GM21723 (cell line): ENCODE results near the gene NOL11.
"Not testable (repeated sequence)": the region's sequence is repeated elsewhere in the genome, so short reads cannot be mapped to it uniquely, and the experiment has no call there.

ENCODE experiments used
- ATAC-seq: cut with Tn5 transposase; IDR thresholded peaks from one replicate; pipeline ENCODE4 v1.9.1; 2021; ENCODE audit warnings: mild to moderate bottlenecking, moderate library complexity; ENCODE audit not compliant: unreplicated experiment

NOL11 gene

GRCh38 chr17:67707442-67707841, 10.3 kb upstream of the NOL11 start:
- ATAC-seq = no peak

DNA sequence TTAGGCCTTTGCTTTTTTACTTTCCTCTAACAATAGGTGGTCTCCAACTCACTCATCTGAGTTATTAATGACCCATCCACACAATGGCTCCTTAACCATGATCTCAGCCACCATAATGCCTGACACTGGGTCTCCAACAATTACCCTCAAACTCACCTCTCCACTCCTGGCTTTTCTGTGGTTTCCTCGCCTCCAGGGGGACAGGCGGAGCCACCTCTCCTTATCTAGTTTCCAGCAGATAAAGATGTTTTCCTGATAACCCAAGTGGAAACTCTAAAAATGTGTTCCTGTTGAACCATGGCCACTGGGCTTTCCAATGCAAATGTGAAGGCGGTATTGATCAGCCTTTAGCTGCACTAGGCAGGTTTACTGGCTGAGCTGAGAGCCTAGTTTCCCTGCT, 9.4 kb upstream of the NOL11 start:
- ATAC-seq = no peak

GRCh38 chr17:67711916-67712315, 5.8 kb upstream of the NOL11 start:
- no peak for ATAC-seq

DNA sequence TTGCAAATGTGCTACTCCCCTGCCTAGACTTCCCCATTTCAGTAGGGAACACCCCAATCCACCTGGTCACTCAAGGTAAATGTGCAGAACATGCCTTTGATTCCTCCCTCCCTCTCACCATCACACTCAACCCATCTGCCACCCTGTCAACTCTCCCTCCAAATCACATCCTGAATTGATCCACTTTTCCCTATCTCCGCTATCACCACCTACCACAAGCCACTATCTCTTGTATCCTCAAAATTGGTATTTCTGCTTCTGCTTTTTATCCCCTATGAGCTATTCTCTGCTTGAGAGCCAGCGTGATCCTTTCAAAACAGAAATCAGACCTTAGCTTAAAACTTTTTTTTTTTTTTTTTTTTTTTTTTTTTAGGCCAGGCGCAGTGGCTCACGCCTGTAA, 5.4 kb upstream of the NOL11 start:
- ATAC-seq = no peak

DNA sequence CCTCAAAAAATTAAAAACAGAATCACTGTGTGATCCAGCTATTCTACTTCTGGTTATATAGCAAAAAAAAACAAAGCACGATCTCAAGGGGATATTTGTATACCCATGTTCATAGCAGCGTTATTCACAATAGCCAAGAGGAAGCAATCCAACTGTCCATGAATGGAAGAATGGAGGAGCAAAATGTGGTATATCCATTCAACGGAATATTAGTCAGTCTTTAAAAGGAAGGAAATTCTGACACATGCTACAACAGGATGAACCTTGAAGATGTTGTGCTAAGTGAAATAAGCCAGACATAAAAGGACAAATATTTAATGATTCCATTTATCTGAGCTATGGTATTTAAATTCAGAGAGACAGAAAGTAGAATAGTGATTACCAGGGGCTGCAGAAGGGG, 4.6 kb upstream of the NOL11 start:
- no peak for ATAC-seq

- no peak for ATAC-seq
Measured at GRCh38 chr17:67716405-67716798, 1.3 kb upstream of the NOL11 start.

DNA sequence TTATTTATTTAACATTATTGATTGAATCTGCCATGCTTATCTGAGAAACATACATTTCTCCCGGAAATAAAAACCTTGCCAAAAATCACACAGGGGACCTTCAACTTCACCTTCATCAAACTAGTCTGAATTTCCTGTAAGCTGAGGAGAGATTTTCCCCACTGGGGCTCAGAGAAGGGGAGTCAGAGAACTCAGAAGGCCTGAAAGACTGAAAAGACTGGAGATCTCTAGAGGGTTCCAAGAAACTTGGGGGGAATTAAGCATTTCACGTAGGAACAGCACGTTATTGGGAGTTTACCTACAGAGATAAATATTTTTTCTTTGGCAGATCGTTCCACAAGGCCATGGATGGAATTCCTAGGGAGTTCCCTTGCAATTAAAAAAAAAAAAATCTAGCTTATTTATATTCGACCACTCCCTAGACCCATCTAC, 528 bp upstream of the NOL11 start:
- ATAC-seq = peak; percentile 8

DNA sequence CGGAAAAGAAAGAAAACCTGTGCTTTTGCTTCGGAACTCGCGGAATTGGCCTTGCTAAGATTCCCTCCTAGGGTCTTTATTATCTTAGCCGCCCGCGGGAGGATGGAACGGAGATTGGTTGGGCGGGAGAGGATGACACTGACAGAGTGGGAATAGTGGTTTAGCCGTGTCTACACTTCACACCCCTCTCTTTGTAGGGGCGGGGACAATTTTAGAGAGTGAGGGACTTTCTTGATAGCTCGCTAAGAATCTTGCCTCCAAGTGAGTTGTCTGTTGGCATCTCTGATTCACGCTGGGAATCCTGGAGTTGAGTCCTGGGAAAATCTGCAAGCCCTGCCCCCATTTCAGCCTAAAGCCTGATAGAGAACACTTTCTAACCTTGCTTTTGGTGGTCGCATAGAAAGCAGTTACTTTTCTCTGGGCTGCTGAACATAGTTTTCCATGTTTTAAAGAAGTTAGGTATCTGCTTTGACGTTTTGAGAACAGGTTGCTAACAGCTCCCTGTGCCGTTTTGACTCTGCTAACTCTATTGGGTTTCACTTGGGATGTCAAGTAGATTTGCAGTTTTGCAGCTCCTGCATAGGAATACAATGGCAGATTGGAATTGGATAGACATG, 697 bp downstream of the NOL11 start:
- peak; percentile 15 for ATAC-seq

GRCh38 chr17:67725373-67725791, 7.6 kb downstream of the NOL11 start:
- ATAC-seq = no peak

DNA sequence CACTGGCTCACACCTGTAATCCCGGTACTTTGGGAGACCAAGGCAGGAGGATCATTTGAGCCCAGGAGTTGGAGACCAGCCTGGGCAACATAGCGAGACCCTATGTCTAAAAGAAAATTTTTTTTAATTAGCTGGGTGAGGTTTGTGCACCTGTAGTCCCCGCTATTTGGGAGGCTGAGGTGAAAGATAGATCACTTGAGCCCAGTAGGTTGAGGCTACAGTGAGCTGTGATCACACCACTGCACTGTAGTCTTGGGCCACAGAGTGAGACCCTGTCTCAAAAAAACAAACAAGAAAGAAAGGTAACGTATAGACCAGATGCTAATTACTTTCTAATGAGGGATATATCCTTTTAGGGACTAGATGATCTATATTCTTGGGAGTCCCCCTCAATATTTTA, 8.1 kb downstream of the NOL11 start:
- no peak for ATAC-seq

GRCh38 chr17:67727152-67728039, 9.7 kb downstream of the NOL11 start:
- ATAC-seq = not testable (repeated sequence)

DNA sequence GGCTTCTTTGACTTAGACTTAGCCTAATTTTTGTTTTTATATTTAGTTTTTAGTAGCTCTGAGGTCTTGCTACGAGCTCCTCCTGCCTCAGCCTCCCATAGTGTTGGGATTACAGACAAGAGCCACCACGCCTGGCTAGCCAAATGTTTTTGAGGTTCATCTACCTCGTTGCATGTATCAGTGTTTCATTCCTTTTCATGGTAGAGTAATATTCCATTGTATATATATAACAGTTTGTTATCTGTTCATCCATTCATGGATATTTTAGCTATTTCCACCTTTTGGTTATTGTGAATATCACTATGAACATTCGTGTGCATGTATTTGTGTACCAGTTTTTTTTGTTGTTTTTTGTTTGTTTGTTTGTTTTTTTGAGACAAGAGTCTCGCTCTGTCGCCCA, 12.2 kb downstream of the NOL11 start:
- no peak for ATAC-seq

DNA sequence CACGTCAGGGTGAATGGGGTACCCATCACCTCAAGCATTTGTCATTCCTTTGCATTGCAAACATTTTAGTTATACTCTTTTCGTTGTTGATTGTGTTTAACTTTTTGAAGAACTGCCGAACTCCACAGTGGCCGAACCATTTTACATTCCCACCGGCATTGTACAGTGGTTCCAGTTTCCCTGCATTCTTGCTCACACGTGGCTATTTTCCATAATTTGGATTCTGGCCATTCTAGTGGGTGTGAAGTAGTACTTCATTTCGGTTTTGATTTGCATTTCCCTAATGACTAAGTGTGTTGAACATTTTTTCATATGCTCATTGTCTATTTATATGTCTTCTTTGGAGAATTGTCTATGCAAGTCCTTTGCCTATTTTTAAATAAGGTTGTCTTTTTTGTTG, 13.0 kb downstream of the NOL11 start:
- no peak for ATAC-seq

GRCh38 chr17:67733449-67733848, 15.7 kb downstream of the NOL11 start:
- no peak for ATAC-seq

GRCh38 chr17:67737145-67737544, 19.4 kb downstream of the NOL11 start:
- ATAC-seq = no peak

DNA sequence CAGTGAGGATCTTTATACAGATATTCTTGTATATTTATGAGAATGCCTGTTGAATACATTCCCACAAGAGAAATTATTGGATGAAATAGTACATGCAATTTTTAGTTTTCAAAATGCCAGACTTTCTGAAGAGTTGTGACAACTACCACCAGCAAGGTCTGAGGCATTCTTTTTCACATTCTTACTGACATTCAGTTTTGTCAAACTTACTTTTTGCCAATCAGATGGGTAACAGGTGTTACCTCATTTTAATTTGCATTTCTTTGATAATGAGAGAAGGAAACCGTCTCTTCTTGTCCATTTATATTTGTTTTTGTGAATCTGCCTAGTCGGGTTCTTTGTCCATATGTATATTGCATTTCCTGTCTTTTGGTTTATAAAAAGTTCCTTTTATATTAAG, 24.3 kb downstream of the NOL11 start:
- ATAC-seq = no peak

DNA sequence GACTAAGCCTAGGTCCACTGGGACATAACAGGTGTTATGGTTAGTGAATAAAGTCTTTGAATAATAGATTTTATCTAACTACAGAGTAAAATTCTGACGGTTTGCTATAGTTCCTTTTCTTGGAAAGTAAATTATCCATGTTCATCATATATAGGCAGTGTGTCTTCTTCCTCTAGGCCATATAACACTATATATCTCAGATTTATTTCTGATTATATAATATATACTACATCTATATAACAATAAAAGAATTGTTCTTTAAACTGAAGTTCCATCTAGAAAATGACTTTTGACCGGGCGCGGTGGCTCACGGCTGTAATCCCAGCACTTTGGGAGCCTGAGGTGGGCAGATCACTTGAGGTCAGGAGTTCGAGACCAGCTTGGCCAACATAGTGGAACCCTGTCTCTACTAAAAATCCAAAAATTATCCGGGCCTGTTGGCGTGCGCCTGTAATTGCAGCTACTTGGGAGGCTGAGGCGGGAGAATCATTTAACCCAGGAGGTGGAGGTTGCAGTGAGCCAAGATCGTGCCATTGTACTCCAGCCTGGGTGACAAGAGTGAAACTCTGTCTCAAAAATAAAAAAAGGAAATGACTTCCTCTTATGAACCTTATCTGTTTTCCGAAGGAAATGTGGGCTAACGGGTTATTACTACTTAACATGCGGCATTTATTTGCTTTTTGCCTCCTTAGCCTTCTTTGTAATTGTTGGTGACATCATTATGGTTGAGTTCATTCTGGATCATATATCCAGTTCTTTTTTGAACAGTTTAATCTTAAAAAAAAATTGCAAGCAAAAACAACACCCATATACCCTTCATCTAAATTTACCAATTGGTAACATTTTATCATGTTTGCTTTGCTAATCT, 29.2 kb downstream of the NOL11 start:
- no peak for ATAC-seq

DNA sequence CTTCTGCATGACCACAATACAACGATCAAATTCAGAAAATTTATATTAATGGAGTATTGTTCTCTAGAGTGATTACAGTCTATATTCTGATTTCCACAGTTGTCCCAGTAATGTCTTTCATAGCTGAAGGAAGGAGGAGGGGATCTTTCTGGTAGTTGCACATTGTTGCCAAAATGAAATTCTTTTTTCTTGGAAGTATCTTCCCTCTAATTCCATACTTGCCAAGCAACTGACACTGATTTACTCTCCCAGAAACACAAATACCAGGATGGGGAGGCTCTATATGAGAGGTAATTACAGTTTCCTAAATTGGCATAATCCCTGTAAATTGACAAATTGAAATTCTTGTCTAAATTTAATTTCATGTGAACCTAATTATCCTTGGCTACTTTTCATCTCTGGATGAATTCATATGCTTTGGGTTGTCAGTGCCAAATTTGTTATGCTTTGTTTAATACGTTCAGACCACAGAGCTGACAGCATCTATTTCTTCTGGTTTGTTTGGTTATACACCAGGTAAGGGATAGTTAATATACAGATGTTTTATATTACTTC, 30.0 kb downstream of the NOL11 start:
- no peak for ATAC-seq

- no peak for ATAC-seq
Measured at GRCh38 chr17:67750067-67750466, 32.3 kb downstream of the NOL11 start.

- ATAC-seq = no peak
Measured at GRCh38 chr17:67751101-67752074, 33.7 kb downstream of the NOL11 start.
